OCI-LY7 (cell line): ENCODE data around the gene CEP170B.

Experiments
- EZH2phosphoT487 ChIP-seq: fragments of 200-600 bp; sonication (generic); IDR thresholded peaks from 2 replicates; pipeline ENCODE4 v1.6.1; 2018; ENCODE audit warnings: low read depth, borderline replicate concordance, mild to moderate bottlenecking, mixed run types, antibody characterized with exemption, low read length, moderate library complexity, mixed read lengths
- TF ChIP-seq, protein P1 (sequence below): fragments of 200-600 bp; sonication (generic); conservative IDR thresholded peaks from 2 replicates; pipeline ENCODE4 v1.5.1; 2014; ENCODE audit warnings: mild to moderate bottlenecking, antibody characterized with exemption, low read length, moderate library complexity, mixed read lengths

- TF ChIP-seq, protein P1, sequence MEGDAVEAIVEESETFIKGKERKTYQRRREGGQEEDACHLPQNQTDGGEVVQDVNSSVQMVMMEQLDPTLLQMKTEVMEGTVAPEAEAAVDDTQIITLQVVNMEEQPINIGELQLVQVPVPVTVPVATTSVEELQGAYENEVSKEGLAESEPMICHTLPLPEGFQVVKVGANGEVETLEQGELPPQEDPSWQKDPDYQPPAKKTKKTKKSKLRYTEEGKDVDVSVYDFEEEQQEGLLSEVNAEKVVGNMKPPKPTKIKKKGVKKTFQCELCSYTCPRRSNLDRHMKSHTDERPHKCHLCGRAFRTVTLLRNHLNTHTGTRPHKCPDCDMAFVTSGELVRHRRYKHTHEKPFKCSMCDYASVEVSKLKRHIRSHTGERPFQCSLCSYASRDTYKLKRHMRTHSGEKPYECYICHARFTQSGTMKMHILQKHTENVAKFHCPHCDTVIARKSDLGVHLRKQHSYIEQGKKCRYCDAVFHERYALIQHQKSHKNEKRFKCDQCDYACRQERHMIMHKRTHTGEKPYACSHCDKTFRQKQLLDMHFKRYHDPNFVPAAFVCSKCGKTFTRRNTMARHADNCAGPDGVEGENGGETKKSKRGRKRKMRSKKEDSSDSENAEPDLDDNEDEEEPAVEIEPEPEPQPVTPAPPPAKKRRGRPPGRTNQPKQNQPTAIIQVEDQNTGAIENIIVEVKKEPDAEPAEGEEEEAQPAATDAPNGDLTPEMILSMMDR, result no peak
- no peak for TF ChIP-seq EZH2phosphoT487
Observed at GRCh38 chr14:104860414-104860813, 4.7 kb upstream of the CEP170B start.
